H1 (cell line): Measurements from ENCODE around the gene PLPPR2. TPM values are rescaled to one million over a fixed set of nuclear protein-coding genes. Genes with fewer than 3 reads are reported as not detected.

ENCODE experiments used
- CTCF ChIA-PET: fragments of 300-600 bp; sonication (Branson Sonifier 250); formaldehyde crosslinking; loops from one replicate; lab custom pipeline; 2021; ENCODE audit not compliant: partially characterized antibody; lab: Charles Lee
- POLR2A ChIA-PET: fragments of 300-600 bp; sonication (Branson Sonifier 250); formaldehyde crosslinking; loops from one replicate; lab custom pipeline; 2021; ENCODE audit warnings: inconsistent platforms; ENCODE audit not compliant: partially characterized antibody; lab: Charles Lee
- DNase-seq, 2 experiments: peaks; one replicate each; pipeline versions ENCODE4 v3.0.0 to v3.0.0-alpha.2; 2010 to 2022; ENCODE audit warnings: low spot score in 2 of 2, low read depth in 1 of 2, mixed read lengths in 1 of 2
- FAIRE-seq: peaks from 2 replicates; lab custom pipeline; 2011; peaks lifted over from hg19 to GRCh38; lab: Jason Lieb, UNC
- H2AFZ ChIP-seq: 2 replicates; pipeline ENCODE4 v1.8.1; 2012; ENCODE audit warnings: low read length, inconsistent platforms
- H2AK5ac ChIP-seq: 2 replicates; pipeline ENCODE4 v1.6.1; 2013; ENCODE audit warnings: low read depth, low read length
- H2BK120ac ChIP-seq: replicated peaks from 2 replicates; pipeline ENCODE3; 2013; ENCODE audit warnings: low read depth, low read length, inconsistent platforms
- H2BK12ac ChIP-seq: 2 replicates; pipeline ENCODE4 v1.6.1; 2013; ENCODE audit warnings: low read depth, low read length
- H2BK15ac ChIP-seq: 2 replicates; pipeline ENCODE4 v1.6.1; 2013; ENCODE audit warnings: low read length
- H2BK20ac ChIP-seq: 2 replicates; pipeline ENCODE4 v1.6.1; 2013; ENCODE audit warnings: low read length
- H2BK5ac ChIP-seq: 2 replicates; pipeline ENCODE4 v1.6.1; 2013; ENCODE audit warnings: low read depth, low read length
- H3K14ac ChIP-seq: 2 replicates; pipeline ENCODE4 v1.6.1; 2013; ENCODE audit warnings: inconsistent platforms; ENCODE audit not compliant: insufficient read length
- H3K18ac ChIP-seq: 2 replicates; pipeline ENCODE4 v1.6.1; 2013; ENCODE audit warnings: low read length; ENCODE audit errors: extremely low read depth
- H3K23ac ChIP-seq: 2 replicates; pipeline ENCODE4 v1.6.1; 2013; ENCODE audit warnings: inconsistent platforms; ENCODE audit not compliant: insufficient read length
- H3K23me2 ChIP-seq: 2 replicates; pipeline ENCODE4 v1.6.1; 2013; ENCODE audit warnings: low read depth, low read length
- H3K27ac ChIP-seq: 2 replicates; pipeline ENCODE4 v1.6.1; 2011; ENCODE audit warnings: low read depth, low read length, inconsistent platforms
- H3K27me3 ChIP-seq, 4 experiments: replicated peaks in 1 of 4; 1 replicate in 1 of 4; 2 replicates in 3 of 4; pipeline versions ENCODE4 v1.6.1 to v1.8.1; 2011 to 2013; ENCODE audit warnings: low read length in 3 of 4, mild to moderate bottlenecking in 3 of 4, inconsistent platforms in 2 of 4, mixed read lengths in 2 of 4, moderate library complexity in 1 of 4; ENCODE audit not compliant: control insufficient read depth in 3 of 4, insufficient read depth in 3 of 4; ENCODE audit errors: extremely low read depth in 1 of 4
- H3K36me3 ChIP-seq, 4 experiments: 2 replicates each; pipeline versions ENCODE4 v1.6.1 to v1.8.1; 2011 to 2013; ENCODE audit warnings: mild to moderate bottlenecking in 4 of 4, low read length in 3 of 4, moderate library complexity in 2 of 4, control low read depth in 1 of 4, inconsistent platforms in 1 of 4; ENCODE audit not compliant: insufficient read depth in 4 of 4, control insufficient read depth in 2 of 4
- H3K4ac ChIP-seq: replicated peaks from 2 replicates; pipeline ENCODE3; 2013; ENCODE audit warnings: low read length, low read depth, mixed read lengths, inconsistent platforms; ENCODE audit not compliant: insufficient read length
- H3K4me1 ChIP-seq, 4 experiments: replicated peaks in 1 of 4; 1 replicate in 1 of 4; 2 replicates in 3 of 4; pipeline versions ENCODE4 v1.6.1 to v1.8.1; 2011 to 2013; ENCODE audit warnings: low read length in 3 of 4, inconsistent platforms in 2 of 4, mixed read lengths in 1 of 4; ENCODE audit not compliant: insufficient read depth in 4 of 4, control insufficient read depth in 3 of 4
- H3K4me2 ChIP-seq, 2 experiments: 2 replicates each; pipeline versions ENCODE4 v1.6.1 to v1.8.1; 2011 to 2013; ENCODE audit warnings: low read depth in 2 of 2, low read length in 2 of 2, control low read depth in 1 of 2, inconsistent platforms in 1 of 2, mild to moderate bottlenecking in 1 of 2; ENCODE audit not compliant: insufficient read depth in 1 of 2
- H3K4me3 ChIP-seq, 4 experiments: fragments of 200-600, 300-600 bp in 1 of 4; sonication (generic), shearing (Covaris generic), sonication (Bioruptor Twin) in 1 of 4; 2 replicates each; pipeline versions ENCODE4 v1.5.1 to v1.8.1; 2011 to 2016; ENCODE audit warnings: low read length in 4 of 4, low read depth in 3 of 4, control low read depth in 2 of 4, inconsistent platforms in 2 of 4, mild to moderate bottlenecking in 2 of 4, mixed read lengths in 1 of 4, moderate library complexity in 1 of 4; ENCODE audit not compliant: insufficient read depth in 2 of 4; ENCODE audit errors: extremely low read depth in 1 of 4
- H3K56ac ChIP-seq: replicated peaks from 2 replicates; pipeline ENCODE3; 2013; ENCODE audit warnings: low read depth, mild to moderate bottlenecking, mixed read lengths, low read length, inconsistent platforms; ENCODE audit not compliant: insufficient read length
- H3K79me1 ChIP-seq: 2 replicates; pipeline ENCODE4 v1.6.1; 2013; ENCODE audit warnings: low read depth, low read length, control low read depth
- H3K79me2 ChIP-seq, 2 experiments: 2 replicates each; pipeline versions ENCODE4 v1.6.1 to v1.8.1; 2012 to 2013; ENCODE audit warnings: low read length in 2 of 2, mild to moderate bottlenecking in 2 of 2, inconsistent platforms in 1 of 2; ENCODE audit not compliant: insufficient read depth in 2 of 2, control insufficient read depth in 1 of 2
- H3K9ac ChIP-seq, 4 experiments: replicated peaks in 1 of 4; 1 replicate in 1 of 4; 2 replicates in 3 of 4; pipeline versions ENCODE4 v1.6.1 to v1.8.1; 2011 to 2013; ENCODE audit warnings: low read depth in 3 of 4, low read length in 3 of 4, control low read depth in 2 of 4, mild to moderate bottlenecking in 2 of 4, moderate library complexity in 2 of 4, inconsistent platforms in 1 of 4; ENCODE audit errors: extremely low read depth in 1 of 4
- H3K9me3 ChIP-seq, 2 experiments: 2 replicates each; pipeline versions ENCODE4 v1.6.1 to v1.8.1; 2012 to 2013; ENCODE audit warnings: mild to moderate bottlenecking in 2 of 2, moderate library complexity in 2 of 2, control low read depth in 1 of 2, inconsistent platforms in 1 of 2, low read depth in 1 of 2, low read length in 1 of 2, mixed read lengths in 1 of 2; ENCODE audit not compliant: insufficient read depth in 2 of 2
- H4K20me1 ChIP-seq, 2 experiments: replicated peaks in 1 of 2; 2 replicates each; pipeline versions ENCODE3 to v1.8.1; 2011 to 2013; ENCODE audit warnings: inconsistent platforms in 2 of 2, low read length in 2 of 2, mild to moderate bottlenecking in 1 of 2; ENCODE audit not compliant: insufficient read depth in 2 of 2, control insufficient read depth in 1 of 2
- H4K5ac ChIP-seq: 2 replicates; pipeline ENCODE4 v1.6.1; 2013; ENCODE audit warnings: low read length, low read depth, mixed read lengths, inconsistent platforms; ENCODE audit not compliant: insufficient read length
- H4K8ac ChIP-seq: 2 replicates; pipeline ENCODE4 v1.8.0; 2013; ENCODE audit warnings: mild to moderate bottlenecking, moderate library complexity, low read length, inconsistent platforms; ENCODE audit not compliant: insufficient read depth; ENCODE audit errors: extremely low read depth
- H4K91ac ChIP-seq: replicated peaks from 2 replicates; pipeline ENCODE3; 2013; ENCODE audit warnings: low read length, mixed read lengths, inconsistent platforms; ENCODE audit not compliant: insufficient read length
- BRCA1 ChIP-seq: IDR thresholded peaks from 2 replicates; pipeline ENCODE4 v1.6.1; 2012; ENCODE audit warnings: low read depth, low read length, improper control_type of control experiment
- MAX ChIP-seq: IDR thresholded peaks from 2 replicates; pipeline ENCODE4 v1.6.1; 2012; ENCODE audit warnings: inconsistent platforms
- SAP30 ChIP-seq: fragments of 300-600 bp; sonication (generic); IDR thresholded peaks from 2 replicates; pipeline ENCODE4 v1.7.1; 2012; ENCODE audit warnings: low read length, moderate library complexity, mild to moderate bottlenecking, inconsistent platforms; ENCODE audit not compliant: insufficient read depth, insufficient replicate concordance
- YY1 ChIP-seq: IDR thresholded peaks from 2 replicates; pipeline ENCODE4 v1.6.1; 2011; ENCODE audit warnings: low read depth, mild to moderate bottlenecking, low read length
- WGBS, 2 experiments: shearing (Covaris generic) in 1 of 2; methylation state at CpG; one replicate each; pipeline versions ENCODE4 v1.1.6 to v1.1.7; 2013 to 2015; ENCODE audit warnings: low lambda C conversion rate in 2 of 2, mixed read lengths in 2 of 2, inconsistent platforms in 1 of 2, low coverage in 1 of 2, missing lambda C conversion rate in 1 of 2; ENCODE audit not compliant: insufficient replicate concordance in 2 of 2, insufficient coverage in 1 of 2, insufficient read length in 1 of 2; ENCODE audit errors: extremely low coverage in 1 of 2, missing lambda C conversion rate in 1 of 2; 5-methylcytosine and 5-hydroxymethylcytosine counted together
- polyA plus RNA-seq, 7 experiments: library from polyadenylated mRNA; depleted of rRNA in 3 of 7; stranded (reverse) in 5 of 7; unstranded in 2 of 7; fragments of >200 nt in 5 of 7; fragments of 200-250 nt in 2 of 7; gene quantifications; 1 replicate in 5 of 7; 2 replicates in 1 of 7; 4 replicates in 1 of 7; pipeline versions ENCODE4 v1.2.1 to v1.2.3, GENCODE V29; 2011 to 2013; ENCODE audit warnings: missing spikeins in 2 of 7, mixed read lengths in 2 of 7
- total RNA-seq: library from RNA; stranded (reverse); fragmentation: NEBNext Ultra II Directional; extraction: Animal tissue kit (Norgen Biotek cat#: 25700); gene quantifications from 2 replicates; pipeline ENCODE4 v1.2.1, GENCODE V29; 2021

The PLPPR2 gene
- total and polyA plus RNA-seq, 2 of the 8 experiments (the other 6 are each of a cell fraction or from before 2014, with no cell fraction given) = 7.2 to 11.7 TPM

- FAIRE-seq = no peak
- Histone ChIP-seq H3K18ac (no peak overlapping the region), H3K23ac (no peak overlapping the region), H3K79me2 (no peaks in the 10 kb centered on the region), H2BK15ac (no peak overlapping the region), H2BK120ac (no peak overlapping the region), H3K56ac (no peak overlapping the region), H3K9ac (no peak overlapping the region), H4K91ac (no peak overlapping the region), H3K4ac (no peak overlapping the region), H3K27ac (no peak overlapping the region), H2AFZ (no peak overlapping the region), H3K4me2 (no peak overlapping the region), H3K9me3 (no peaks in the 10 kb centered on the region), H3K14ac (no peak overlapping the region), H3K4me1 (peaks cover 0 to under 1% (median 0%) of the 10 kb centered on the region in 4 experiments; a peak in 2 of 7 replicates), H2BK12ac (no peak overlapping the region), H4K5ac (no peak overlapping the region), H3K4me3 (no peak overlapping the region), H2AK5ac (no peak overlapping the region), H3K36me3 (peaks cover 0 to 28% (median 11%) of the 10 kb centered on the region in 4 experiments; a peak in 6 of 8 replicates), H4K20me1 (no peaks in the 10 kb centered on the region), H2BK20ac (no peak overlapping the region), H3K23me2 (no peaks in the 10 kb centered on the region), H3K79me1 (no peaks in the 10 kb centered on the region), H4K8ac (no peak overlapping the region), H3K27me3 (no peaks in the 10 kb centered on the region), H2BK5ac (no peak overlapping the region)
- 92% methylated on average over 1 of the region's 1 CpG; no CpG with 5 or more reads in 1 of the 2 experiments for WGBS, 2 experiments
- DNase-seq = no peak
- ChIA-PET CTCF (interaction anchor here (0.6 to 3.5 kb wide), 4 partner anchors 17 to 1271 kb away, joined by 3 to 11 read pairs (median 6); partner anchors contain the start of gene EPOR), POLR2A (interaction anchor here (2.0 to 3.2 kb wide), 3 partner anchors 10 to 19 kb away, joined by 5 to 11 read pairs (median 6); partner anchors contain the start of gene EPOR)
- no peak for TF ChIP-seq MAX
- no peak for TF ChIP-seq SAP30
- no peak for TF ChIP-seq YY1
- TF ChIP-seq BRCA1 = no peak
Observed at GRCh38 chr19:11400798-11401197, 45.6 kb downstream of the PLPPR2 start.
